WTC11 (cell line): ENCODE measurements around the gene CEP120.

Experiments
- ELF4 ChIP-seq: sonication (generic); formaldehyde crosslinking; IDR thresholded peaks from 2 replicates; pipeline ENCODE4 v1.8.1; 2022; ENCODE audit warnings: low read depth, mild to moderate bottlenecking, moderate library complexity, missing genetic modification reagents
- PRDM15 ChIP-seq: sonication (generic); formaldehyde crosslinking; IDR thresholded peaks from 2 replicates; pipeline ENCODE4 v1.8.0; 2022; ENCODE audit warnings: missing genetic modification reagents
- TCF7 ChIP-seq: sonication (generic); formaldehyde crosslinking; IDR thresholded peaks from 2 replicates; pipeline ENCODE4 v1.8.0; 2022; ENCODE audit warnings: mild to moderate bottlenecking, low read depth, missing genetic modification reagents, moderate library complexity
- ZNF232 ChIP-seq: sonication (generic); formaldehyde crosslinking; IDR thresholded peaks from 2 replicates; pipeline ENCODE4 v1.8.0; 2022; ENCODE audit warnings: mild to moderate bottlenecking, missing genetic modification reagents
- ZNF281 ChIP-seq: sonication (generic); formaldehyde crosslinking; IDR thresholded peaks from 2 replicates; pipeline ENCODE4 v1.8.0; 2023; ENCODE audit warnings: mild to moderate bottlenecking, missing genetic modification reagents
- TF ChIP-seq, protein P1 (sequence below): sonication (generic); formaldehyde crosslinking; conservative IDR thresholded peaks from 2 replicates; pipeline ENCODE4 v1.8.1; 2022; ENCODE audit warnings: mild to moderate bottlenecking, missing genetic modification reagents
- TF ChIP-seq, protein P2 (sequence below): sonication (generic); formaldehyde crosslinking; IDR thresholded peaks from 2 replicates; pipeline ENCODE4 v1.8.1; 2023; ENCODE audit warnings: mild to moderate bottlenecking, missing genetic modification reagents, moderate library complexity
- TF ChIP-seq, protein P3 (sequence below): sonication (generic); formaldehyde crosslinking; IDR thresholded peaks from 2 replicates; pipeline ENCODE4 v1.8.0; 2023; ENCODE audit warnings: missing genetic modification reagents
- TF ChIP-seq, protein P4 (sequence below): fragments of 200-600 bp; IDR thresholded peaks from 2 replicates; pipeline ENCODE4 v1.8.0; 2022; ENCODE audit warnings: antibody characterized with exemption

GRCh38 chr5:123444016-123444415 is 20.8 kb upstream of the CEP120 start:
- TF ChIP-seq ZNF281 (no peak), ZNF232 (no peak), ELF4 (CRISPR knock-in tag) (no peak), TCF7 (no peak), PRDM15 (CRISPR knock-in tag) (no peak)
- TF ChIP-seq, protein P1, sequence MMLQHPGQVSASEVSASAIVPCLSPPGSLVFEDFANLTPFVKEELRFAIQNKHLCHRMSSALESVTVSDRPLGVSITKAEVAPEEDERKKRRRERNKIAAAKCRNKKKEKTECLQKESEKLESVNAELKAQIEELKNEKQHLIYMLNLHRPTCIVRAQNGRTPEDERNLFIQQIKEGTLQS (CRISPR knock-in tag): no peak
- TF ChIP-seq, protein P2, sequence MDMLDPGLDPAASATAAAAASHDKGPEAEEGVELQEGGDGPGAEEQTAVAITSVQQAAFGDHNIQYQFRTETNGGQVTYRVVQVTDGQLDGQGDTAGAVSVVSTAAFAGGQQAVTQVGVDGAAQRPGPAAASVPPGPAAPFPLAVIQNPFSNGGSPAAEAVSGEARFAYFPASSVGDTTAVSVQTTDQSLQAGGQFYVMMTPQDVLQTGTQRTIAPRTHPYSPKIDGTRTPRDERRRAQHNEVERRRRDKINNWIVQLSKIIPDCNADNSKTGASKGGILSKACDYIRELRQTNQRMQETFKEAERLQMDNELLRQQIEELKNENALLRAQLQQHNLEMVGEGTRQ (CRISPR knock-in tag): no peak
- TF ChIP-seq, protein P3, sequence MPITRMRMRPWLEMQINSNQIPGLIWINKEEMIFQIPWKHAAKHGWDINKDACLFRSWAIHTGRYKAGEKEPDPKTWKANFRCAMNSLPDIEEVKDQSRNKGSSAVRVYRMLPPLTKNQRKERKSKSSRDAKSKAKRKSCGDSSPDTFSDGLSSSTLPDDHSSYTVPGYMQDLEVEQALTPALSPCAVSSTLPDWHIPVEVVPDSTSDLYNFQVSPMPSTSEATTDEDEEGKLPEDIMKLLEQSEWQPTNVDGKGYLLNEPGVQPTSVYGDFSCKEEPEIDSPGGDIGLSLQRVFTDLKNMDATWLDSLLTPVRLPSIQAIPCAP (CRISPR knock-in tag): no peak
- TF ChIP-seq, protein P4, sequence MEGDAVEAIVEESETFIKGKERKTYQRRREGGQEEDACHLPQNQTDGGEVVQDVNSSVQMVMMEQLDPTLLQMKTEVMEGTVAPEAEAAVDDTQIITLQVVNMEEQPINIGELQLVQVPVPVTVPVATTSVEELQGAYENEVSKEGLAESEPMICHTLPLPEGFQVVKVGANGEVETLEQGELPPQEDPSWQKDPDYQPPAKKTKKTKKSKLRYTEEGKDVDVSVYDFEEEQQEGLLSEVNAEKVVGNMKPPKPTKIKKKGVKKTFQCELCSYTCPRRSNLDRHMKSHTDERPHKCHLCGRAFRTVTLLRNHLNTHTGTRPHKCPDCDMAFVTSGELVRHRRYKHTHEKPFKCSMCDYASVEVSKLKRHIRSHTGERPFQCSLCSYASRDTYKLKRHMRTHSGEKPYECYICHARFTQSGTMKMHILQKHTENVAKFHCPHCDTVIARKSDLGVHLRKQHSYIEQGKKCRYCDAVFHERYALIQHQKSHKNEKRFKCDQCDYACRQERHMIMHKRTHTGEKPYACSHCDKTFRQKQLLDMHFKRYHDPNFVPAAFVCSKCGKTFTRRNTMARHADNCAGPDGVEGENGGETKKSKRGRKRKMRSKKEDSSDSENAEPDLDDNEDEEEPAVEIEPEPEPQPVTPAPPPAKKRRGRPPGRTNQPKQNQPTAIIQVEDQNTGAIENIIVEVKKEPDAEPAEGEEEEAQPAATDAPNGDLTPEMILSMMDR: no peak
